ENCODE data around the gene GCNT1.
A peak's percentile ranks its signal among the peaks of the same experiment; 100 is the strongest.
"Not testable (repeated sequence)": the region's sequence is repeated elsewhere in the genome, so short reads cannot be mapped to it uniquely, and the experiment has no call there.

GCNT1 gene

GRCh38 chr9:76444322-76444929 lies 14.6 kb upstream of the GCNT1 start:
- DNase-seq: no peak

GRCh38 chr9:76445976-76446375 lies 13.0 kb upstream of the GCNT1 start:
- DNase-seq: no peak

GRCh38 chr9:76448501-76448900 lies 10.5 kb upstream of the GCNT1 start:
- DNase-seq: no peak

- DNase-seq: peak; percentile 87
These were observed 7.7 kb upstream of the GCNT1 start for GRCh38 chr9:76451234-76451633.

GRCh38 chr9:76452839-76453238 lies 6.1 kb upstream of the GCNT1 start:
- no peak for DNase-seq

GRCh38 chr9:76453785-76454184 lies 5.2 kb upstream of the GCNT1 start:
- peak; percentile 61 for DNase-seq

- DNase-seq: no peak
These were observed 4.7 kb upstream of the GCNT1 start for GRCh38 chr9:76454311-76454710.

- peak; percentile 61 for DNase-seq
These were observed 2.6 kb upstream of the GCNT1 start for GRCh38 chr9:76456202-76456926.

GRCh38 chr9:76459694-76460635 lies 983 bp downstream of the GCNT1 start:
- DNase-seq: peak; percentile 71

GRCh38 chr9:76462126-76462525 lies 3.1 kb downstream of the GCNT1 start:
- DNase-seq: no peak

- DNase-seq: no peak
These were observed 4.2 kb downstream of the GCNT1 start for GRCh38 chr9:76463211-76463610.

GRCh38 chr9:76464706-76465105 lies 5.7 kb downstream of the GCNT1 start:
- no peak for DNase-seq

GRCh38 chr9:76465442-76466298 lies 6.7 kb downstream of the GCNT1 start:
- DNase-seq: no peak

- DNase-seq: no peak
These were observed 7.3 kb downstream of the GCNT1 start for GRCh38 chr9:76466299-76466605.

- no peak for DNase-seq
These were observed 15.4 kb downstream of the GCNT1 start for GRCh38 chr9:76474419-76474818.

- no peak for DNase-seq
These were observed 16.7 kb downstream of the GCNT1 start for GRCh38 chr9:76475686-76476085.

GRCh38 chr9:76477818-76478217 lies 18.8 kb downstream of the GCNT1 start:
- DNase-seq: not testable (repeated sequence)

GRCh38 chr9:76478226-76478625 lies 19.2 kb downstream of the GCNT1 start:
- no peak for DNase-seq

- not testable (repeated sequence) for DNase-seq
These were observed 20.4 kb downstream of the GCNT1 start for GRCh38 chr9:76479337-76479736.

GRCh38 chr9:76486151-76486550 lies 27.2 kb downstream of the GCNT1 start:
- no peak for DNase-seq

GRCh38 chr9:76490249-76490990 lies 31.4 kb downstream of the GCNT1 start:
- no peak for DNase-seq

- DNase-seq: not testable (repeated sequence)
These were observed 32.1 kb downstream of the GCNT1 start for GRCh38 chr9:76491056-76491455.
